Activated CD8-positive, alpha-beta memory T cell treated with anti-CD3 and anti-CD28 coated beads for 1 hour (primary cell): ENCODE data around the gene TPX2.
"Not testable (repeated sequence)": the region's sequence is repeated elsewhere in the genome, so short reads cannot be mapped to it uniquely, and the experiment has no call there.

Source experiments
- DNase-seq, 2 donors: peaks; one replicate each; pipeline ENCODE4 v3.0.0-alpha.2; 2020; ENCODE audit warnings: low read depth in 1 of 2; ENCODE audit errors: extremely low read depth in 1 of 2

The TPX2 gene

GRCh38 chr20:31811796-31812728 is 73.0 kb downstream of the TPX2 start:
- DNase-seq = no peak

GRCh38 chr20:31813611-31814010 is 74.5 kb downstream of the TPX2 start:
- DNase-seq = no peak

DNA sequence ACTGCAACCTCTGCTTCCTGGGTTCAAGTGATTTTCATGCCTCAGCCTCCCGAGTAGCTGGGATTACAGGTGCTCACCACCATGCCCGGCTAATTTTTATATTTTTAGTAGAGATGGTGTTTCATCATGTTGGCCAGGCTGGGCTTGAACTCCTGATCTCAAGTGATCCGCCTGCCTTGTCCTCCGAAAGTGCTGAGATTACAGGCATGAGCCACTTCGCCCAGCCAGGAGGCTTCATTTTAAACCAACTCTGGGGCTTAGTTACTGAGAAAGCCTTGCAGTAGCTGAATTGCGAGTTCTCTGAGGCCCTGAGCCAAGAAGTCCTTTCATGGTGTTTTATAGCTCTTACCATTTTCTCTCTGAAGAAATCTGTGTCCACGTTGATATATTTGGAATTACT is 75.1 kb downstream of the TPX2 start:
- DNase-seq = not testable (repeated sequence)

GRCh38 chr20:31815408-31816188 is 76.5 kb downstream of the TPX2 start:
- no peak for DNase-seq

DNA sequence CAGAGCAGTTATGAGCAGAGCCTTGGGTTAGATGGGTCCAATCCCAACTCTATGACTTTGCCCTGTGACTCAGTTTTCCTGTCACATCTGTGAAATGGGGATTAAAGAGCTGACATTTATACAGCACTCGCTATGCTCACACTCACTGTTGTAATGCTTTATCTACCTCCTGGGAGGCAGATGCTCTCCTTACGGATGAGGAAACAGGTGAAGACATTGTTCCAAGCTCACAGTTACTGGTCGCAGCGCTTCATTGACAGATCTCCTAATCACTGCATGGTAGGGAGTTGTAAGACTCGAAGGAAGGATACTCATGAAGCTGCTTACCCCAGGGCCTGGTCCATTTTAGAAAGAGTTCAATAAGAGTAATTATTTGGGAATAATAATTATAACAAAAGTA is 77.1 kb downstream of the TPX2 start:
- DNase-seq = no peak

DNA sequence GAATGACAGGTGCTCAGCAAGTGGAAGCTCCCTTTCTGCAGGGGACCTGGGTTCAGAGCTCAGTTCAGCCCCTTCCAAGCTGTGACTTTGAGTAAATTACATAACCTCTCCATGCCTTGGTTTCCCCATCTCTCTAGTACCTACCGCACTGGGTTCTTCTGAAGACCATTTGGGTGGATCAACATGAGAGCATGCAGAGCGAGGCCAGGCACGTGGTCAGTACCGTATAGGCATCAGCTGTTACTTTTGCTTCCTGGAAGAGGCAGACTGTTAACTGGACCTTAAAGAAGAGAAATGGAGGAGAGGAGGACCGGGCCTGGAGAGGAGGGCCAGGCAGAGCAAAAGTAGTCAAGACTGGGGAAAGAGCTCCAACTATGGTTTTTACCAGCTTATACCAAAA is 78.4 kb downstream of the TPX2 start:
- DNase-seq = no peak

DNA sequence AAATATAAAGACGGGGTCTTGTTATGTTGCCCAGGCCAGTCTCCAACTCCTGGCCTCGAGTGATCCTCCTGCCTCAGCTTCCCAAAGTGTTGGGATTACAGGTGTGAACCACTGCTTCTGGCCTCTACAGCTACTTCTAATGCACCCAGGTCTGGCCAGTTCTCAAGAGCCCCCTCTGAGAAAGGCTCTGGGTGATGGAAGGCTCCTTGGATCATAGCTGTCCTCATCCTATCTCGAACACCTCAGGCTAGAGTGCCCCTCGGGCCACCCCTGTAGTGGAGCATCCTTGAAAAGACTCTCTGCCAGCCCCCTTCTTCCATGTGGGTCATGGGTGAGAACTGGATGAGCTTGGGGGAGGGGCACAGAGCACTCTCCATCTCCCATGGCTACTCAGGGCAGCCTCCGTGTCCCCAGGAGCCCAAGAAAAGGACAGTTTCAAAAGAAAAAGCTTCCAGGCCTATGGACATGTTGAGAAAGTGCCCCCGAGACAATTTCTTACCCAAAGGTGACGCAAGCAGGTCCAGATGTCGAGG is 79.4 kb downstream of the TPX2 start:
- no peak for DNase-seq

DNA sequence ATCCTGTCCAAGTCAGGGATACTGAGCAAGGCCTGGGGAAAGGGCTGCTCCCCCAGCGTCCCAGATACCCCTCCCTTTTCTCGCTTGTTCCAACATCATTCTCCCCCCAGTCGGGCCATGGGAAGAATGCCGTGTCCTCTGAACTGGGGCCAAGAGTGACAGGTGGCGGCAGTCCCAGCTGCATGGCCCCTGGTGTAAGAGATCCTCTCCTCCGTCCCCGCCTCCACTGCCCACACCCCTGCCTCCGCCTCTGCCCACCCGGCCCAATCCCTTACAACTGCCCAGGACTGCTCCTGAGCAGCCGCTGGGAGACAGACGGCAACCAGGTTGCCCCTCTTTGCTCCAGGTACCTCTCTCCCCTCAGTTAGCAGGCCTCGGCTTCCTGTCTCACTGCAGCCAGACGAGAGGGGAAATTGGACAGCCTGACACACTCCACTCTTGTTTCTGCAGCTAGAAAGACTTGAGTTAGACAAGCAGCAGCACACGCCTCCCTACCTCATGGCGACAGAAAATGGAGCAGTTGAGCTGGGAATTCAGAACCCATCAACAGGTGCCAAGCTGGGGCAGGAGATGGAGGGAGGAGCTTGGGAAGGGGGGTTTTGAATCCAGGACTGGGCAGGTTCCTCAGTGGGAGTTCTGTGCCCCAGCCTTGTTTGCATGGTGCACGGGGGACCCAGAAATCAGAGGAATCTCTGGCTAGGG is 80.1 kb downstream of the TPX2 start, which contains the start of gene MYLK2:
TSS of gene MYLK2 (plus strand) at position 274 of the 702 bp plus-strand sequence. CDS start at position 499, 225 bp downstream.
- no peak for DNase-seq

DNA sequence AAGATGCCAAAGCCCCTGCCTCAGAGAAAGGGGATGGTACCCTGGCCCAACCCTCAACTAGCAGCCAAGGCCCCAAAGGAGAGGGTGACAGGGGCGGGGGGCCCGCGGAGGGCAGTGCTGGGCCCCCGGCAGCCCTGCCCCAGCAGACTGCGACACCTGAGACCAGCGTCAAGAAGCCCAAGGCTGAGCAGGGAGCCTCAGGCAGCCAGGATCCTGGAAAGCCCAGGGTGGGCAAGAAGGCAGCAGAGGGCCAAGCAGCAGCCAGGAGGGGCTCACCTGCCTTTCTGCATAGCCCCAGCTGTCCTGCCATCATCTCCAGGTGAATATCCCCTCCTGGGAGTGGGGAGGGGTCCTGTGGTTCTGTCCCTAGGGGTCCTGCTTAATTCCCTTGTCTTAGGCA is 81.1 kb downstream of the TPX2 start:
- DNase-seq = no peak

DNA sequence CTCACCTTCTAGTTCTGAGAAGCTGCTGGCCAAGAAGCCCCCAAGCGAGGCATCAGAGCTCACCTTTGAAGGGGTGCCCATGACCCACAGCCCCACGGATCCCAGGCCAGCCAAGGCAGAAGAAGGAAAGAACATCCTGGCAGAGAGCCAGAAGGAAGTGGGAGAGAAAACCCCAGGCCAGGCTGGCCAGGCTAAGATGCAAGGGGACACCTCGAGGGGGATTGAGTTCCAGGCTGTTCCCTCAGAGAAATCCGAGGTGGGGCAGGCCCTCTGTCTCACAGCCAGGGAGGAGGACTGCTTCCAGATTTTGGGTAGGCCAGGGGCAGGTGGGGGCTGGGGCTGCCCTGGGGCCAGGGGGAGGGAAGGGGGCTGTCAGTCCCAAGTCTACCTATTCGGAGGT is 82.3 kb downstream of the TPX2 start:
- no peak for DNase-seq

DNA sequence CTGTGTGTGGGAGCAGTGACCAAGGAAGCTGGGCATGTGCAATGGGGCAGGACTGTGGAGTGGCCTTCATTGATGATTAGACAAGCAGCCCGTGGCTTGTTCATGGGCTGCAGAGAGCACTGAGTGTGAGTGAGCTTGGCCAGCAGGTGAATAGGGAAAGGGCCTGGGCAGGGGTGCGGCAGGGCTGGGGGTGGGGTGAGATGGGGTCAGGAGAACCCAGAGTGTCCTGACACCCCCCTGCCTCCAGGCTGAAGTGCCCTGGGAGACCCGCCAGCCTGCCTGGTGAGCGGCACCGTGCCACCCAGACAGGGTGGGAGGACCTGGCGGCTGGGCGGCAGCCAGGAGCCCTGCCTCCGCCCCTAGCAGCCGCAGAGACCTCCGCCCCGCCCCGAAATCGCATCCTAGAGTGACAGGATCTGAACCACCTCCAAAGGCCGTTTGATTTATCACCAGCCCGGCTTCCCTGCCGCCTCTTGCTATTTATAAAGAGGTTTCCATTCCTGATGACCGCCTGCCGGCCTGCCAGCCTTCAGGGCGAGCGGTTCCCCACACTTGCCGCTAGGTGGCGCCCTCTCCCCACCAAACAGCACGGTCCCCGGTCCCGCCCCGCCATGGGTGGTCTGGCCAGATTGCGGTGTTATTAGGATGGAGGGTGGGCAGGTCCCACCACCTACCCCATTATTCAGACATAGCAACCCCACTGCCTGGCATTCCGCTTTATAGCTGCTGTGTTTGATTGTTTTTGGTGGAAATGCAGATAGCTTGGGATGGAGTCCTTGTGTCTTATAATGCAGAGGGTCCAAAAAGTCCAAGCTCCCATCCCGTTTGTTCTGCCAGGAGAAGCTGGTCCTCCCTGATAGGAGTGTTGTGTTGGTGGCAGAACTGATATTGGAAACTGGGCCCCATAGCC is 83.6 kb downstream of the TPX2 start:
- peak; percentile 36 to 73 for DNase-seq

GRCh38 chr20:31823360-31824124 is 84.5 kb downstream of the TPX2 start:
- DNase-seq = no peak

GRCh38 chr20:31824125-31824485 is 85.0 kb downstream of the TPX2 start:
- DNase-seq = no peak

GRCh38 chr20:31824554-31825313 is 85.6 kb downstream of the TPX2 start:
- DNase-seq = no peak

- DNase-seq = no peak
These were observed 87.0 kb downstream of the TPX2 start for GRCh38 chr20:31826074-31826473.

DNA sequence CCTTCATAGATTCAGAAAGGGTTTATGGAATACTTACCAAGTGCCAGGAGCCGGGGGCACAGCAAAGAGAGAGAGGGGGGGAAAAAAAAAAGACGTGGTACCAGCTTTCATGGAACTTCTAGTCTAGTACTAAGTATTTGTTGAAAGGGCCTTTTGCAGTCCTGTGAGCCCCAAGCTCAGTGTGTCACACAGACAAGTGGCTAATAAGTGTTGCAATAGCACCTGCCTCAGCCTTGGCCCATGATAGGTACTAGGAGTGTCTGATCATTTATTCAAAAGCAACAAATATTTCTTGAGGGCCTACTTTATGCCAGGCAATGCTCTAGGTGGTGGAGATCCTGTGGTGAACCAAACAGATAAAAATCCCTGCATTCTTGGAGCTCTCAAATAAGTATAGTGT is 88.0 kb downstream of the TPX2 start:
- DNase-seq = no peak

- DNase-seq = not testable (repeated sequence)
These were observed 88.9 kb downstream of the TPX2 start for GRCh38 chr20:31828016-31828415.

GRCh38 chr20:31829731-31830130 is 90.6 kb downstream of the TPX2 start:
- DNase-seq = no peak
